ENCODE data around the gene CDC14A.

DNA sequence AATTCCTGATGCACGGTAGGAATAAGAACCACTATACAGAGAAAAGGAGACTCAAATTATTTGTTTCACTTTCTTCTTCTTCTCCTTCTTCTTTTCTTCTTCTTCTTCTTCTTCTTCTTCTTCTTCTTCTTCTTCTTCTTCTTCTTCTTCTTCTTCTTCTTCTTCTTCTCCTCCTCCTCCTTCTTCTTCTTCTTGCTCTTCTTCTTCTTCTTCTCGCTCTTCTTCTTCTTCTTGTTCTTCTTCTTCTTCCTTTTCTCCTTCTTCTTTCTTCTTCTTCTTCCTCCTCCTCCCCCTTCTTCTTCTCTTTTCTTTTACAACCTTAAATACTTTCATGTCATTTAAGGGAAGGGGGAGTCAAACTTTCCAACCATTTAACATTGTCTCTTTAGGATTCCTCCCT lies 174.6 kb downstream of the CDC14A start:
- TF ChIP-seq, protein P1, sequence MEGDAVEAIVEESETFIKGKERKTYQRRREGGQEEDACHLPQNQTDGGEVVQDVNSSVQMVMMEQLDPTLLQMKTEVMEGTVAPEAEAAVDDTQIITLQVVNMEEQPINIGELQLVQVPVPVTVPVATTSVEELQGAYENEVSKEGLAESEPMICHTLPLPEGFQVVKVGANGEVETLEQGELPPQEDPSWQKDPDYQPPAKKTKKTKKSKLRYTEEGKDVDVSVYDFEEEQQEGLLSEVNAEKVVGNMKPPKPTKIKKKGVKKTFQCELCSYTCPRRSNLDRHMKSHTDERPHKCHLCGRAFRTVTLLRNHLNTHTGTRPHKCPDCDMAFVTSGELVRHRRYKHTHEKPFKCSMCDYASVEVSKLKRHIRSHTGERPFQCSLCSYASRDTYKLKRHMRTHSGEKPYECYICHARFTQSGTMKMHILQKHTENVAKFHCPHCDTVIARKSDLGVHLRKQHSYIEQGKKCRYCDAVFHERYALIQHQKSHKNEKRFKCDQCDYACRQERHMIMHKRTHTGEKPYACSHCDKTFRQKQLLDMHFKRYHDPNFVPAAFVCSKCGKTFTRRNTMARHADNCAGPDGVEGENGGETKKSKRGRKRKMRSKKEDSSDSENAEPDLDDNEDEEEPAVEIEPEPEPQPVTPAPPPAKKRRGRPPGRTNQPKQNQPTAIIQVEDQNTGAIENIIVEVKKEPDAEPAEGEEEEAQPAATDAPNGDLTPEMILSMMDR (IDR thresholded peaks at IDR 0.05), result no peak
- no peak for TF ChIP-seq POLR2A (IDR thresholded peaks at IDR 0.05; ENCODE audit: low read depth)
- no peak for TF ChIP-seq EP300 (IDR thresholded peaks at IDR 0.05)
- TF ChIP-seq POLR2AphosphoS5 (IDR thresholded peaks at IDR 0.05), result no peak
